GM18507 (cell line): Measurements from ENCODE around the gene CCDC17.
A peak's percentile ranks its signal among the peaks of the same experiment; 100 is the strongest.
"Not testable (repeated sequence)": the region's sequence is repeated elsewhere in the genome, so short reads cannot be mapped to it uniquely, and the experiment has no call there.

Source experiments
- DNase-seq: peaks from one replicate; pipeline ENCODE4 v3.0.0; 2011; ENCODE audit warnings: low read depth; ENCODE audit not compliant: insufficient read length; ENCODE audit errors: extremely low spot score
- FAIRE-seq: peaks from 2 replicates; lab custom pipeline; 2011; peaks lifted over from hg19 to GRCh38; lab: Jason Lieb, UNC

Gene CCDC17

DNA sequence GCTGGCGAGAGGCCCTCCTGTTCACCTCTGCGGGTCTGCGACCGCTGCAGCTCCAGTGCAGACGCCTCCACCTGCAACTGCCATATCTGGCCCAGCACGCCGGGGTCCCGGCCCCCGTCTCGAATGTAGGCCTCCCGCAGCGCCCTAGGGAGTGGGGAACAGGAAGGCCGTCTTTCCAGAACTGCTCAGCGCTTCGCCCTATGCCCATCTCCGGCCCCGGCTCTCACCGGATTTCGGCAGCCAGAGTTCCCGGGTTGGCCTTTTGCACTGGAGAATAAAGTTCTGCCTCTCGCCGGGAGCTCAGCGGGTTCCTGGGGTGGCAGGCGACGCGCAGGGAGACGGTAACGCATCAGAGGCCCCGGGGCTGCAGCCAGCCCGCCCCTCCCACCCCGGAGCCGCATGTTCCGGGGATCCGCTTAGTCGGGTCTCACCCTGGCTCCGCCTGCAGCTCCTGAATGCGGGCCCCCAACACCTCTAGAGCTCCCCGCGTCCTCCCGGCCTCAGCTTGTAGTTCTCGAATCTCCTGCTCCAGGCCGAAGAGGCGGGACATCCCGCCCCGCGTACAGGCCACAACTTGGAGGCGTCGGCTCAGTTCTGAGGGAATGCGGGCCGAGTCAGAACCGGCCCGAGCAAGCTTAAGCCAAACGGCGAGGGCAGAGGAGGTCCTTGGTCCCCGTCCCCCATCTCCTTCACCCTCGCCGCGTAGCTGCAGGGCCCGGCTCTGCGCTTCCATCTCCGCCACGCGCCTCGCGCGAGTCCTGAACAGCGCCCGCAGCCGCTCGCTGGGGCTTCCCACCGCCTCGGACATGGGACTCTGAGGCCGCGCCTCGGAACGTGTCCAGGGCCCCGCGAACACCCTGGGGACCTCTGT lies 1.1 kb downstream of the CCDC17 start:
- no peak for FAIRE-seq
- no peak for DNase-seq

DNA sequence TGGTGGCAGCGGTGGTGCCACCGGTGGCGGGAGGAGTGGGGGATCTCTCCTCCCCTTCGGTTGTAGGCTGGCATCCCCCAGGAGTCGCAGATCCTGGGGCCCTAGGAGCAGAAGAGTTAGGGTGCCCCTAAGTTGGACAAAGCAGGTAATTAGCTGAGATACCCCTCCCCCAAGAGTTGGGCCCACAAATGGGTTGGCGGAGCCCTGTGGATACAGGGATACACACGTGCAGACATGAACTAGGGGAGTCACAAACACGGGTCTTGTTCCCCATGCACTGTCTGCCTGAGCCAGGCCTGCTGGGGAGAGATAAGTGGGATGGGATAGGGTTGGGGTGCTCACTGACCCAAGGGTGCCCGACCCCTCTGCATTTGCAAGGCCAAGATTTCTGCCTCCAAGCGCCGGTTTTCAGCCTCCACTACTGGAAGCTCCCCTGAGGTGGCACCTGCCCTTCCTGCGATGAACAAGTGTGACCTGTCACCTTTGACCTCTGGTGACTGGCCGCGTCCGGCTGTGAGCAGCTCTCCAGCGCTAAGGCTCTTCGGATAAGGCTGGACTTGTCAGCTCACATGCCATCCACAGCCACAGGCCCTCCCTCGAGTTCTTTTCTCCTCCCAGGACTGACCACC lies 1.8 kb downstream of the CCDC17 start:
- FAIRE-seq, result no peak

DNA sequence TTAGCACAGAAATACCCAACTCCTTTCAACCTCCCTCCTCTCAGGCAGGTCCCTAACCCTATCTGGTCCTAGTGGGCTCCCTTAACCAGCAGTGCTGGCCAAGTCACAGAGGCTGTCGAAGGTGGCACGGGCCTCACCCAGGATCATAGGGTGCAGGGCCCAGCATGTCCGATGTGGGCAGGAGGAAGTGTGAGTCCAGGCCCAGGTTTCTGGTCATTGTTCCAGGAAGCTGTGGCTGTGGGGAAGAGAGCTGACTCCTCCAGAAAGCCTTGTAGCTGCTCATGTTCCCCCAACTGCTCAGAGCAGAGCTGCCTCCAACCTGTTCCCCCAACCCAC lies 2.4 kb downstream of the CCDC17 start:
- no peak for DNase-seq

More for the DNA sequence above, 1.8 kb downstream of the CCDC17 start:
- DNase-seq, result no peak

DNA sequence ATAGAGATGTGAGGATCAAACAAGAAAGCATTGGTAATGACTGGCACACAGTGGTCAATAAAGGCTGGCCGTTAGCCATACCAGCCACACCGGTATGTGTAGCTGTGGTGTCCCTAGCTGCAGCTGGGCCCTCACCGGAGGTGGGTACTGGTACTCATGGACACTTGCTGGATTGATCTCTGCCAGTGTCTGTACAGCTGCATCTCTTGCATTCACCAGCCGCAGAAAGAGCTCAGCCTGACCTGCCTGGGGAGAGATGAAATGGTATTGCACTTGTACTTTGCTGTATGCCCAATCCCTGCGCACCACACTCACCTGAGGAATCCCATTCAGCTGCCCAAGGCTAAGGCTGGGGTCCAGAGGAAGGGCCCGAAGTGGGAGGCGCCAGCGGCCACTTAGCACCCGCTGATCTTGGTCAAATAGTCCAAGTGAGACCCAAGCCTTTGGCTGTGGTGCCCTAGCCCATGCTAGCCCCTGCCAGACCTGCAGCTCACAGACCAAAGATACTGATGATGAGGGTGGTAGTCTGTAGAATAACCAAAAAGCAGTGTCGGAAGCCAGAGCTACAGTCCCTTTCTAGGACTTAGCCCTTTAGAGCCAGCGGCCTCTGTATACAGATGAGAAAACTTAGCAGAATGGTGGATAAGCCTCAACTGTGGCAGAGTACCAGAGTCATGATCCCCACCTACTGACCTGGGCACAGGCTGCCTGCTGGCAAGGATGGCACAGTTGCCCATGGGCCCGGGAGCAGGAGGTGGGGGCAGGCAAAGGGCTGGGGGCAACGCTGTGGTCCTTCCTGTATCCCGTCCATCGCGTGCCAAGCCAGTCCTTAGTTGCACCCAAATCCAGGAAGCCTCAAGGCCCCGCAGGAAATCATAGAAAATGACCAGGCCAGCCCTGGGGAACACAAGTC lies 3.0 kb downstream of the CCDC17 start:
- DNase-seq (no peak), FAIRE-seq (no peak)

More for the DNA sequence above, 2.4 kb downstream of the CCDC17 start:
- no peak for FAIRE-seq

DNA sequence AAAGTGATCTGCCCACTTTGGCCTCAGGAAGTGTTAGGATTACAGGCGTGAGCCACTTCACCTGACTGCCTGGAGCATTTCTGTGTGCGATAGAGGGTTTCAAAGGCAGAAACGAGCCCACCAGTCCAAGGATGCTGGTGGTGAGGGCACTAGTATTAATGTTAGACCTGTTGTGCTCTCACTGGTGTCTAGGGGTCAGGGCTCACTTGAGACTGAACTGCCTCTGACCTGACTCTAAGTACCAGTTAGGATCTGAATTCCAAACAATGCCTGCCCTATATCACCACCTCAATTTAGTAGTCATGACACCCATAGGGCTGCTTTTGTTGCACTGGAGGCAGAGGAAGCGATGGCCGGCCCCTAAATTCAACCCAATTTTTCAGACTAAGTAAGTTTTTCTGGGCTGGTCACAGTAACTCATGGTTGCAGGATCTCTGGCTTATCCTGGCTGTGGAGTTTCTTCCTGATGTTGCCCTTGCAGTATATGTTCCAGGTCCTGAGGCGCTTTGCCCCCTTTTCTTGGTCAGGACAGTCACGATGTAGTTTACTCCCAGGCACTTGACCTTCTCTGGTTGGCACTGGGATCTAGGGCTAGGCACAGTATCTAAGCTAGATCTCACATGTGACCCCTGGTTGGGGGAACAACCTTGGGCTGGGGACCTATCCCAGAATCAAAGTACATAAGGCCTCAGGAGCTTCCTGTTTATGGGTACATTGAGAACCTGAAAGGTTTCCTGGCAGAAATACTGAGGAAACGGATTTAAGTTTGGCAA lies 4.5 kb downstream of the CCDC17 start:
- DNase-seq (no peak), FAIRE-seq (no peak)

DNA sequence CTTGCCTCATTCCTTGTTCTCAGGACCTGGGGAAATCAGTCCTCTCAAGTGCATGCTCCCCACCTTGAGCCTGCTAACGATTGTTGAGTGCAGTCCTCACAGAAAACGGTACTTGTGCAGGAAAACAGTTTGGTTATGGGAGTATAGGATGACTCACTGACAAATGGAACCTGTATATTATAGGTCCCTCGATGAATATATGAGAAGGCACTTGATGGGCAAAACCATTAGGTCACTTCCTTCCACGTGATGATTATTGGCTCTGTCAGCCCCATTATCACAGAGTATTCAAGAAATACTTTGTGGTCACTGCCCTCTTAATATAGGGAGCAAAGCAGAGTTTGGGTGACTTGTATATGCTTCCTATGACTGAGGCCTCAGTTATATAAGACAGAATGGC lies 6.2 kb downstream of the CCDC17 start:
- DNase-seq, result no peak
- no peak for FAIRE-seq

DNA sequence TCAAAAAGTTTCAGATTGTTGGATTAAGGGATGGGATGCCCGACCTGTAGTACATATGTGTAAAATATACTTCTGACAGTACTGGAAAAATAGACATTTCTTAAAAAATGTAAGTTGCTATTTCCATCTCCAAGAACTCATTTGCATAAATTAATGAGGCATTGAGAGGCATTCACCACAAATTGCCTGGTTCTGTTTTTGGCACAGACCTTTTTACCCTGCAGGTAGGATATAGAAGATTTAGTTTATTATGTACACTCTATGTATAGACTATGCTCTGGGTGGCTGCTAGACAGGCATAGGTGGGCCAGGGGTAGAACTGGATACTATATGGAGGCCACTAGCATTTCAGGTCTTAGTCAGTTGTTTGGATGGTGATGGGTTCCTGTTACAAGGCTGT lies 8.0 kb downstream of the CCDC17 start:
- no peak for FAIRE-seq
- DNase-seq, result no peak

DNA sequence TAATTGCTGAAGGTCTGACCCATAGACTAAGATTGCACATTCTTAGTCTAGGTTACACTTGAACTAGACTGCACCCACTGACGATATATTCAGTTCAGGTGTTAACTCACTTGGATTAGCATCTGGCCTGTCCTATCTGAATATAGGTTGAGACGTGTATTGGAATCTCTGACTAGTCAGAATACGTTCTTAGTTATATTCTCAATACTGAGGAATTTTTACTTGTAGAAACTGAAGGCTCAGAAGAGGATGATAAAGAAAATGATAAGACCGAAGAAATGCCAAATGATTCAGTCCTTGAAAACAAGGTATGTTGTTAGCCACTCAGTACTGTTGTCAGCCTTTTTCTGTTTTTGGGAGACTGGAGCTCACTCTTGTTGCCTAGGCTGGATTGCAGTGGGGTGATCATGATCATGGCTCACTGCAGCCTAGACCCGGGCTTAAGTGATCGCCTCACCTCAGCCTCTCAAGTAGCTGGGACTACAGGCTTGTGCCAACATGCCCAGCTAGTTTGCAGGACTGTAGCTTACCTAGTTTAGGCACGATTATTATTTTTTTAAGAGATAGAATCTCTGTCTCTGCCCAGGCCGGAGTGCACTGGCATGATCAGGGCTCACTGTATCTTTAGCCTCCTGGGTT lies 10.8 kb downstream of the CCDC17 start:
- DNase-seq, result no peak
- FAIRE-seq, result no peak

DNA sequence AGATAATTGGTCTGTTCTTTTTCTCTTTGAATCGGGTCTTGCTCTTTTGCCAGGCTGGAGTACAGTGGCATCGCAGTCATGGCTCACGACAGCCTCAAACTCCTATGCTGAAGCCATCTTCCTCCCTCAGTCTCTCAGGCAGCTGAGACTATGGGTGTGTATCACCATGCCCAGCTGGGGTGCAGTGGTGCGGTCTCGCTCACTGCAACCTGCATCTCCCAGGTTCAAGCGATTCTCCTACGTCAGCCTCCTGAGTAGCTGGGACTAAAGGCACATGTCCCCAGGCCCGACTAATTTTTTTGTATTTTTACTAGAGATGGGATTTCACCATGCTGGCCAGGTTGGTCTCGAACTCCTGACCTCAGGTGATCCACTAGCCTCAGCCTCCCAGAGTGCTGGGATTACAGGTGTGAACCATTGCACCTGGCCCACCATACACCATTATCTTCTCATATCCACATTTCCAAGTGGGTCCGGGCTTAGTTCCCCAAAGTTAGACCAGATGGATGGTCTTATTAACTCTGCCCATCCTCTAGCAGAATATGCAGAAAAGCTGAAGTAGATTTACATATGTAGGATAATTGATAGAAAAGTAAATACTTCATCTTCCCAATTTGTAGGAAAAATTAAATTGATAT lies 13.1 kb downstream of the CCDC17 start:
- no peak for DNase-seq
- FAIRE-seq, result no peak

DNA sequence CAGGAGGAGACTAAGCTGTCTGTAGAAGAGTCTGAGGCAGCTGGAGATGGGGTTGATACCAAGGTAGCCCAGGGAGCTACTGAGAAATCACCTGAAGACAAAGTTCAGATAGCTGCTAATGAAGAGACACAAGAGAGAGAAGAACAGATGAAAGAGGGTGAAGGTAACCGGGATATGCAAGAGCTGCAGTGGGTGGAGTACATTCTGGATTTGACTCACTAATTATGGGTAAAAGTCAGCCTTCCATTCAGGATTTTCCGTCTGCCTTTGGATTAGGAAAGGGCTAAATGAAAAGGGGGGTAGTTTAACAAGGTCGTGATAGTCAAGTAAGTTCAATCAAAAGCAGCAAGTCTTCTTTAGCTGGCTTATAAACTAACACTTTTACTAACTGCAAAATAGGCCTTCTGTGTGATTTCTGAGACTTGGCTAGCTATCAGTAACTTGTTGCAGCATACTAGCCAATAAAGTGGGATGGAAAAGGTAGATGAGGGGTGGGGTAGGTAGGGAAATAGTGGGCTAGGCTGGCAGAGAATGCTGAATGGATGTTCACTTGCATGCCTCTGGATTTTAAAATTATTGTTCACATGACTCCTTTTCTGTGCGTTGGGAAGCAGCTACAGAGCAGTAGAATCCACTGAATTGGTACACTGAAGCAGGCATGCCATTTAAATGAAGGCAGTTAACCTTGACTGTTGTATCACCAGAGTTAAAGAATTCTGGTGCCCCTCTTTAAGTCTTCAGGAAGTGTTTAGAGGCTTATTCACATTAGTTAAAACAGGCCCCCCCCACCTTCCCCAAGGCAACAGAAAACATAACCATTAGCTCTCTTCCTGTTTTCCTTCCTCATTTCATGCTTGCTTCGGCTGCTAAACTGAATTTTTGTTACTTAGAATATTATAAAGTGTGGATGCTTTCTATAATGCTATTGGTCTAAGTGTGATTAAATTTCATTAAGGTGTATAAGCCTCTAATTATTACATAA lies 15.4 kb downstream of the CCDC17 start:
- DNase-seq (no peak), FAIRE-seq (peak; percentile 68)

DNA sequence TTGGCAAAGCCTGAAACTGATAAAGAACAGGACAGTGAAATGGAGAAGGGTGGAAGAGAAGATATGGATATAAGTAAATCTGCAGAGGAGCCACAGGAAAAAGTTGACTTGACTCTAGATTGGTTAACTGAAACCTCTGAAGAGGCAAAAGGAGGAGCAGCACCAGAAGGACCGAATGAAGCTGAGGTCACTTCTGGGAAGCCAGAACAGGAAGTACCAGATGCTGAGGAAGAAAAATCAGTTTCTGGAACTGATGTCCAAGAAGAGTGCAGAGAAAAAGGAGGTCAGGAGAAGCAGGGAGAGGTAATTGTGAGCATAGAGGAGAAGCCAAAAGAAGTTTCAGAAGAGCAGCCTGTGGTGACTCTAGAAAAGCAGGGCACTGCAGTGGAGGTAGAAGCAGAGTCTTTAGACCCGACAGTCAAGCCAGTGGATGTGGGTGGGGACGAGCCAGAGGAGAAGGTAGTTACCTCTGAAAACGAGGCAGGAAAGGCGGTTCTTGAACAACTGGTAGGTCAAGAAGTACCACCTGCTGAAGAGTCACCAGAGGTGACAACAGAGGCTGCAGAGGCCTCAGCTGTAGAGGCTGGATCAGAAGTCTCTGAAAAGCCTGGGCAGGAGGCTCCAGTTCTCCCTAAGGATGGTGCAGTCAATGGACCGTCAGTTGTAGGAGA lies 16.3 kb downstream of the CCDC17 start:
- DNase-seq, result no peak

DNA sequence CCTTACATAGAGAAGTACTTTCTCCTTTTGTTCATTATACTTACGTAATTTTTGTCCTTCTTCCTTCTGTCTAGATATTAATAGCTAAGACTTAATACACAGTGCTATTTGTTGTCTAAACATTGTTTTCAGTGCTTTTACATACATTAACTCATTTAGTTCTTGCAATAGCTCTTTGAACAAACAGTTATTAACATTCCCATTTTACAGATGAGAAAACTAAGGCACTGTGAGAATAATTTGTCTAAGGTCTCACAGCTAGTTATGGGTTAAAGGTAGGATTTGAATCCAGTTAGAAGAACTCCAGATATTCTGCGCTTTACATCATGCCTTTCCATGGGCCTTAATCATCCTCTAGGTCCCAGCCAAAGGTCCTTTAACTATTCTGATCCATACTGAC lies 19.6 kb downstream of the CCDC17 start:
- no peak for DNase-seq
- FAIRE-seq, result peak; percentile 35

More for the DNA sequence above, 16.3 kb downstream of the CCDC17 start:
- no peak for FAIRE-seq

DNA sequence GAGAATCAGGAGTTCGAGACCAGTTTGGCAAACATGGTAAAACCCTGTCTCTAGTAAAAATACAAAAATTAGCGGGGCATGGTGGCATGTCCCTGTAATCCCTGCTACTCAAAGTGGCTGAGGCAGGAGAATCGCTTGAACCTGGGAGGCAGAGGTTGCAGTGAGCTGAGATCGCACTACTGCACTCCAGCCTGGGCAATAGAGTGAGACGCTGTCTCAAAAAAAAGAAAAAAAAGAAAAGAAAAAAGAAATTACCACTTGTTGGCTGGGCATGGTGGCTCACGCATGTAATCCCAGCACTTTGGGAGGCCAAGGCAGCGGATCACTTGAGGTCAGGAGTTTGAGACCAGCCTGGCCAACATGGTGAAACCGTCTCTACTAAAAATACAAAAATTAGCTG lies 27.1 kb downstream of the CCDC17 start:
- not testable (repeated sequence) for FAIRE-seq, DNase-seq

DNA sequence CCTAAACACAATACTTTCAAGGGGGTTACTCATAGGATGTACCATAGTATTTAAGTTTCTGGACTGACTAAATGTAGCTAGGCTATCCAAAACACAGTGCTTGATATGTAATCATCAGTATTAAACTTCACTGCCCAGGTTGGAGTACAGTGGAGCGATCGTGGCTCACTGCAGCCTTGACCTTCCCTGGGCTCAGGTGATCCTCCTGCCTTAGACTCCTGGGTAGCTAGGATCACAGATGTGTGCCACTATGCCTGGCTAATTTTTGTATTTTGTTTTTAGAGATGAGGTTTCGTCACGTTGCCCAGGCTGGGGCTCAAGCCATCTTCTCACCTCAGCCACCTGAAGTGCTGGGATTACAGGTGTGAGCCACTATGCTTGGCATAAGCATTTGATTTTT lies 29.4 kb downstream of the CCDC17 start:
- no peak for DNase-seq
- FAIRE-seq, result no peak

DNA sequence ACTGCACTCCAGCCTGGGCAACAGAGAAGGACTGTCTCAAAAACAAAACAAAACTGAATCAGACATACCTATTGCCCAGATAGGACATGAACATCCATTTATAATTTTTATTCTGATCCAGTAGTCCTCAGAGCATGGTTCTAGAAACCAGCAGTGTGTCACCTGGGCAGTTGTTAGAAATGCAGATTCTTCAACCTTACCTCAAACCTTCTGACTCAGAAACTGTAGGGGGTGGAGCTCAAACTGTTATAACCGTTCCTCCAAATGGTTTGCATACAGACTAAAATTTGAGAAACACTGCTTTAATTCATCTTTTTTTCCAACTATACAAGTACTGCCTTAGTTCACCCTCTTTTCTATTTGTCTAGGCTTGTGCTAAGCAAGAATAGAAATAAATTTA lies 34.0 kb downstream of the CCDC17 start:
- FAIRE-seq, result no peak
- no peak for DNase-seq

DNA sequence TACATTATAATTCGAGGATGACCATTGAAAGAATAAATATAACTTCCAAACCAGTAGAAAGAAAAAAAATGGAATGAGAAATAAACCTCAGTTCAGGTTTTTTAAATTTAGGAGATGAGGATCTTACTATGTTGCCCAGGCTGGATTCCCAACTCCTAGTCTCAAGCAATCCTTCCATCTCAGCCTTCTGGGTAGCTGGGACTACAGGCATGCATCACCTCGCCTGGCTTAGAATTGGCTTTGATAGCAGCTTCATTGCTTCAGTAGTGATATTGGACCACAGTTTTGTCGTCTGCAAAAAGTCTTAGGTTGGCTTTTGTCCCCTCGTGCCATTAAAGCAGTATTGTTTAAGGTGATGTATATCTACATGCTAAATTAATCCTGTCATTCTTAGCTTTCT lies 37.1 kb downstream of the CCDC17 start:
- FAIRE-seq, result no peak

DNA sequence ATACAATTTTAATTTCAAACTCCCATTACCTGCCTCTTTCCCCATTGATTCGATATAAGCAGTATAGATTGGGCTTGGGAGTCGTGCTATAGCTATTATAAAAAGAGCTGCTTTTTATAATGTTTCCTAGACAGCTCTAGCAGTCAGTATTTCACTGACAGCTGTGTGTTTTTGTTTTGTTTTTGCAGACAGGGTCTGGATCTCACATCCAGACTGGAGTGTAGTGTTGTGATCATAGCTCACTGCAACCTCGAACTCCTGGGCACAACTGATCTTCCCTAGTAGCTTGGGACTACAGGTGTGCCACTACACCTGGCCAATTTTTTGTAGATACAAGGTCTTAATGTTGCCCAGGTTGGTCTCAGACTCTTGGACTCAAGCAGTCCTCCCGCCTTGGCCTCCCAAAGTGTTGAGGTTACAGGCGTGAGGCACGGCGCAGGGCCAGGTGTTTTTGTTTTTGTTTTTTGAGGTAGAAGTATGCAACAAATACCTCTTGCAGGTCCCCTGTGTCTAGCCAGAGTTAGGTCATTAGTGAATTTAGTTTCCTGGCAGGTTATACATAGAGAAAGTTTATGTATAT lies 38.3 kb downstream of the CCDC17 start:
- no peak for DNase-seq
- no peak for FAIRE-seq

More for the DNA sequence above, 37.1 kb downstream of the CCDC17 start:
- no peak for DNase-seq
